WTC11 (cell line): ENCODE data around the gene KCTD21. TPM values are rescaled to one million over a fixed set of nuclear protein-coding genes. Genes with fewer than 3 reads are reported as not detected.

ENCODE experiments used
- ELF4 ChIP-seq: sonication (generic); formaldehyde crosslinking; IDR thresholded peaks from 2 replicates; pipeline ENCODE4 v1.8.1; 2022; ENCODE audit warnings: low read depth, mild to moderate bottlenecking, moderate library complexity, missing genetic modification reagents
- FOXK1 ChIP-seq: sonication (generic); formaldehyde crosslinking; IDR thresholded peaks from 2 replicates; pipeline ENCODE4 v1.8.0; 2022; ENCODE audit warnings: mild to moderate bottlenecking, moderate library complexity, missing genetic modification reagents
- IRF2 ChIP-seq: sonication (generic); formaldehyde crosslinking; IDR thresholded peaks from 2 replicates; pipeline ENCODE4 v1.8.0; 2022; ENCODE audit warnings: low read depth, missing genetic modification reagents, borderline replicate concordance
- NFATC4 ChIP-seq: fragments of 250-450 bp; sonication (Bioruptor Pico); IDR thresholded peaks from 2 replicates; pipeline ENCODE4 v1.9.0; 2021; ENCODE audit warnings: mild to moderate bottlenecking
- SMAD3 ChIP-seq: sonication (generic); formaldehyde crosslinking; IDR thresholded peaks from 2 replicates; pipeline ENCODE4 v1.8.0; 2022; ENCODE audit warnings: missing genetic modification reagents, mild to moderate bottlenecking, borderline replicate concordance
- TEAD4 ChIP-seq: sonication (generic); formaldehyde crosslinking; IDR thresholded peaks from 2 replicates; pipeline ENCODE4 v1.8.0; 2022; ENCODE audit warnings: mild to moderate bottlenecking, missing genetic modification reagents
- TP53 ChIP-seq: sonication (generic); formaldehyde crosslinking; IDR thresholded peaks from 2 replicates; pipeline ENCODE4 v1.8.1; 2023; ENCODE audit warnings: mild to moderate bottlenecking, missing genetic modification reagents
- ZNF121 ChIP-seq: sonication (generic); formaldehyde crosslinking; IDR thresholded peaks from 2 replicates; pipeline ENCODE4 v1.8.0; 2023; ENCODE audit warnings: missing genetic modification reagents
- ZNF232 ChIP-seq: sonication (generic); formaldehyde crosslinking; IDR thresholded peaks from 2 replicates; pipeline ENCODE4 v1.8.0; 2022; ENCODE audit warnings: mild to moderate bottlenecking, missing genetic modification reagents
- ZNF263 ChIP-seq: sonication (generic); formaldehyde crosslinking; IDR thresholded peaks from 2 replicates; pipeline ENCODE4 v1.8.1; 2022; ENCODE audit warnings: low read depth, mild to moderate bottlenecking, moderate library complexity, missing genetic modification reagents
- ZNF423 ChIP-seq: fragments of 250-450 bp; sonication (Bioruptor Pico); IDR thresholded peaks from 2 replicates; pipeline ENCODE4 v2.1.2; 2022; ENCODE audit warnings: mild to moderate bottlenecking, moderate library complexity
- total RNA-seq: library from RNA; stranded (reverse); gene quantifications from 3 replicates; pipeline ENCODE4 v1.2.3, GENCODE V29; 2021
- TF ChIP-seq, protein P1 (sequence below): sonication (generic); formaldehyde crosslinking; IDR thresholded peaks from 2 replicates; pipeline ENCODE4 v1.8.1; 2022; ENCODE audit warnings: missing genetic modification reagents, borderline replicate concordance
- TF ChIP-seq, protein P2 (sequence below): sonication (generic); formaldehyde crosslinking; conservative IDR thresholded peaks from 2 replicates; pipeline ENCODE4 v1.8.1; 2023; ENCODE audit warnings: mild to moderate bottlenecking, low read depth, missing genetic modification reagents, moderate library complexity
- TF ChIP-seq, protein P3 (sequence below): fragments of 250-450 bp; sonication (Bioruptor Pico); IDR thresholded peaks from 2 replicates; pipeline ENCODE4 v1.9.0; 2021; ENCODE audit warnings: moderate library complexity, mild to moderate bottlenecking, inconsistent platforms, borderline replicate concordance
- TF ChIP-seq, protein P4 (sequence below): sonication (generic); formaldehyde crosslinking; IDR thresholded peaks from 2 replicates; pipeline ENCODE4 v1.8.0; 2023; ENCODE audit warnings: missing genetic modification reagents
- TF ChIP-seq, protein P5 (sequence below): fragments of 250-450 bp; sonication (Bioruptor Pico); IDR thresholded peaks from 2 replicates; pipeline ENCODE4 v1.9.0; 2021; ENCODE audit warnings: mild to moderate bottlenecking
- TF ChIP-seq, protein P6 (sequence below): sonication (generic); formaldehyde crosslinking; IDR thresholded peaks from 2 replicates; pipeline ENCODE4 v1.8.0; 2022; ENCODE audit warnings: mild to moderate bottlenecking, missing genetic modification reagents
- TF ChIP-seq, protein P7 (sequence below): sonication (generic); formaldehyde crosslinking; IDR thresholded peaks from 2 replicates; pipeline ENCODE4 v1.8.1; 2022; ENCODE audit warnings: low read depth, mild to moderate bottlenecking, moderate library complexity, missing genetic modification reagents, borderline replicate concordance
- TF ChIP-seq, protein P8 (sequence below): sonication (generic); formaldehyde crosslinking; IDR thresholded peaks from 2 replicates; pipeline ENCODE4 v1.8.0; 2023; ENCODE audit warnings: mild to moderate bottlenecking, missing genetic modification reagents

Gene KCTD21
- total RNA-seq, 1 experiment from 2014 or later: 2.8 TPM

DNA sequence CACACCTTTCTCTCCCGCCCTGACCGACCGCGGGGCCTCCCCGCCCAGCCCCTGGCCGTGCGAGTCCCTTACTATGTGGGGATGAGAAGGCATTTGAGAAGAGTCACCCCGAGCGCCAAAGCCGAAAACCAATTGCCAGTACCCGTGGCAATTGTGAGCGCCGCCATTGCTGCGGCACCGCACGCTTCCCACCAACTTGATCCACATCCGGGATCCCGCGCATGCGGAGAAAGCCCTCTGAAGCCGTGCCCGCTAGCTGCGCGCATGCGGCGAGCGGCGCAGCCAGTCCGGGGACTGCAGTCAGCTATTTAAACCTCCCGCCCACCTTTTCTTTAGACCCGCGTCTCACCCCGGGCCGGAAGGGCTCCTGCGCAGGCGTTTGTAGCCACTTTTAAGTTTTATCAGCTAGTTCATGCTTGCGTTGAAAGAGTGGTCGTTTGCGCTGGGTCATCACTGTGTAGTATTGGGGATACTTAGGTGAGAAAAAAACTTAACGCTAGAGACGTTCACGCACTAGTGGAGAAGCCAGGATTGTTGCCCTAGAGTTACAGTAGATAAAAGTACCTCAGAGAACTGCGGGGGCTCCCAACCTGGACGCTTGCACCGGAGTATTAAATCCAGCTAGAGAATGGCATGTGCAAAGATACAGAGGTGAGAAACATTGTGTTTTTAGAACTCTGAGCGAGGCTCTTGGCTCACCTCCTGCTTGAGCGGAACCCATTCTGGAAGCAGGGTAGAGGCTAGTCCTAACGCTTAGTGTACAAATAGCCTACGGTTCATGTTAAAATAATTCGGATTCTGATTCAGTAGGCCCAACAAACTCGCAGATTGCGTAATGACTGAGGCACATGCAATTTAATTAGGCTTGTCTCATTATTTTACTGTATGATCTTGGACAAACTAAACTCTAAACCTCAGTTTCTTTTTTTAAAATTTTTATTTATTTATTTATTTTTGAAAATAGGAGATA, 48.7 kb downstream of the KCTD21 start, which contains the start of gene ALG8 (continued):
- TF ChIP-seq ZNF263 (CRISPR knock-in tag) (no peak), ELF4 (no peak), NFATC4 (CRISPR knock-in tag) (no peak), SMAD3 (0 out of 2 replicates have a peak, but pooled peaks have one; percentile 53), ZNF423 (CRISPR knock-in tag) (no peak), TEAD4 (CRISPR knock-in tag) (no peak), ZNF232 (CRISPR knock-in tag) (peak; percentile 79; the same call in 1 of the 2 replicates), FOXK1 (CRISPR knock-in tag) (peak; percentile 91), IRF2 (CRISPR knock-in tag) (no peak), ZNF121 (CRISPR knock-in tag) (no peak), TP53 (CRISPR knock-in tag) (peak; percentile 76)
- TF ChIP-seq, protein P1, sequence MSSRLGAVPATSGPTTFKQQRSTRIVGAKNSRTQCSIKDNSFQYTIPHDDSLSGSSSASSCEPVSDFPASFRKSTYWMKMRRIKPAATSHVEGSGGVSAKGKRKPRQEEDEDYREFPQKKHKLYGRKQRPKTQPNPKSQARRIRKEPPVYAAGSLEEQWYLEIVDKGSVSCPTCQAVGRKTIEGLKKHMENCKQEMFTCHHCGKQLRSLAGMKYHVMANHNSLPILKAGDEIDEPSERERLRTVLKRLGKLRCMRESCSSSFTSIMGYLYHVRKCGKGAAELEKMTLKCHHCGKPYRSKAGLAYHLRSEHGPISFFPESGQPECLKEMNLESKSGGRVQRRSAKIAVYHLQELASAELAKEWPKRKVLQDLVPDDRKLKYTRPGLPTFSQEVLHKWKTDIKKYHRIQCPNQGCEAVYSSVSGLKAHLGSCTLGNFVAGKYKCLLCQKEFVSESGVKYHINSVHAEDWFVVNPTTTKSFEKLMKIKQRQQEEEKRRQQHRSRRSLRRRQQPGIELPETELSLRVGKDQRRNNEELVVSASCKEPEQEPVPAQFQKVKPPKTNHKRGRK (CRISPR knock-in tag): 0 out of 2 replicates have a peak, but pooled peaks have one; percentile 8
- TF ChIP-seq, protein P2, sequence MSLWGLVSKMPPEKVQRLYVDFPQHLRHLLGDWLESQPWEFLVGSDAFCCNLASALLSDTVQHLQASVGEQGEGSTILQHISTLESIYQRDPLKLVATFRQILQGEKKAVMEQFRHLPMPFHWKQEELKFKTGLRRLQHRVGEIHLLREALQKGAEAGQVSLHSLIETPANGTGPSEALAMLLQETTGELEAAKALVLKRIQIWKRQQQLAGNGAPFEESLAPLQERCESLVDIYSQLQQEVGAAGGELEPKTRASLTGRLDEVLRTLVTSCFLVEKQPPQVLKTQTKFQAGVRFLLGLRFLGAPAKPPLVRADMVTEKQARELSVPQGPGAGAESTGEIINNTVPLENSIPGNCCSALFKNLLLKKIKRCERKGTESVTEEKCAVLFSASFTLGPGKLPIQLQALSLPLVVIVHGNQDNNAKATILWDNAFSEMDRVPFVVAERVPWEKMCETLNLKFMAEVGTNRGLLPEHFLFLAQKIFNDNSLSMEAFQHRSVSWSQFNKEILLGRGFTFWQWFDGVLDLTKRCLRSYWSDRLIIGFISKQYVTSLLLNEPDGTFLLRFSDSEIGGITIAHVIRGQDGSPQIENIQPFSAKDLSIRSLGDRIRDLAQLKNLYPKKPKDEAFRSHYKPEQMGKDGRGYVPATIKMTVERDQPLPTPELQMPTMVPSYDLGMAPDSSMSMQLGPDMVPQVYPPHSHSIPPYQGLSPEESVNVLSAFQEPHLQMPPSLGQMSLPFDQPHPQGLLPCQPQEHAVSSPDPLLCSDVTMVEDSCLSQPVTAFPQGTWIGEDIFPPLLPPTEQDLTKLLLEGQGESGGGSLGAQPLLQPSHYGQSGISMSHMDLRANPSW: no peak
- TF ChIP-seq, protein P3, sequence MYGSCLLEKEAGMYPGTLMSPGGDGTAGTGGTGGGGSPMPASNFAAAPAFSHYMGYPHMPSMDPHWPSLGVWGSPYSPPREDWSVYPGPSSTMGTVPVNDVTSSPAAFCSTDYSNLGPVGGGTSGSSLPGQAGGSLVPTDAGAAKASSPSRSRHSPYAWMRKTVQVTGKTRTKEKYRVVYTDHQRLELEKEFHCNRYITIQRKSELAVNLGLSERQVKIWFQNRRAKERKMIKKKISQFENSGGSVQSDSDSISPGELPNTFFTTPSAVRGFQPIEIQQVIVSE (CRISPR knock-in tag): no peak
- TF ChIP-seq, protein P4, sequence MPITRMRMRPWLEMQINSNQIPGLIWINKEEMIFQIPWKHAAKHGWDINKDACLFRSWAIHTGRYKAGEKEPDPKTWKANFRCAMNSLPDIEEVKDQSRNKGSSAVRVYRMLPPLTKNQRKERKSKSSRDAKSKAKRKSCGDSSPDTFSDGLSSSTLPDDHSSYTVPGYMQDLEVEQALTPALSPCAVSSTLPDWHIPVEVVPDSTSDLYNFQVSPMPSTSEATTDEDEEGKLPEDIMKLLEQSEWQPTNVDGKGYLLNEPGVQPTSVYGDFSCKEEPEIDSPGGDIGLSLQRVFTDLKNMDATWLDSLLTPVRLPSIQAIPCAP (CRISPR knock-in tag): peak; percentile 59; the same call in 1 of the 2 replicates
- TF ChIP-seq, protein P5, sequence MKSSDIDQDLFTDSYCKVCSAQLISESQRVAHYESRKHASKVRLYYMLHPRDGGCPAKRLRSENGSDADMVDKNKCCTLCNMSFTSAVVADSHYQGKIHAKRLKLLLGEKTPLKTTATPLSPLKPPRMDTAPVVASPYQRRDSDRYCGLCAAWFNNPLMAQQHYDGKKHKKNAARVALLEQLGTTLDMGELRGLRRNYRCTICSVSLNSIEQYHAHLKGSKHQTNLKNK: no peak
- TF ChIP-seq, protein P6, sequence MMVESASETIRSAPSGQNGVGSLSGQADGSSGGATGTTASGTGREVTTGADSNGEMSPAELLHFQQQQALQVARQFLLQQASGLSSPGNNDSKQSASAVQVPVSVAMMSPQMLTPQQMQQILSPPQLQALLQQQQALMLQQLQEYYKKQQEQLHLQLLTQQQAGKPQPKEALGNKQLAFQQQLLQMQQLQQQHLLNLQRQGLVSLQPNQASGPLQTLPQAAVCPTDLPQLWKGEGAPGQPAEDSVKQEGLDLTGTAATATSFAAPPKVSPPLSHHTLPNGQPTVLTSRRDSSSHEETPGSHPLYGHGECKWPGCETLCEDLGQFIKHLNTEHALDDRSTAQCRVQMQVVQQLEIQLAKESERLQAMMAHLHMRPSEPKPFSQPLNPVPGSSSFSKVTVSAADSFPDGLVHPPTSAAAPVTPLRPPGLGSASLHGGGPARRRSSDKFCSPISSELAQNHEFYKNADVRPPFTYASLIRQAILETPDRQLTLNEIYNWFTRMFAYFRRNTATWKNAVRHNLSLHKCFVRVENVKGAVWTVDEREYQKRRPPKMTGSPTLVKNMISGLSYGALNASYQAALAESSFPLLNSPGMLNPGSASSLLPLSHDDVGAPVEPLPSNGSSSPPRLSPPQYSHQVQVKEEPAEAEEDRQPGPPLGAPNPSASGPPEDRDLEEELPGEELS: peak; percentile 48; the same call in 1 of the 2 replicates
- TF ChIP-seq, protein P7, sequence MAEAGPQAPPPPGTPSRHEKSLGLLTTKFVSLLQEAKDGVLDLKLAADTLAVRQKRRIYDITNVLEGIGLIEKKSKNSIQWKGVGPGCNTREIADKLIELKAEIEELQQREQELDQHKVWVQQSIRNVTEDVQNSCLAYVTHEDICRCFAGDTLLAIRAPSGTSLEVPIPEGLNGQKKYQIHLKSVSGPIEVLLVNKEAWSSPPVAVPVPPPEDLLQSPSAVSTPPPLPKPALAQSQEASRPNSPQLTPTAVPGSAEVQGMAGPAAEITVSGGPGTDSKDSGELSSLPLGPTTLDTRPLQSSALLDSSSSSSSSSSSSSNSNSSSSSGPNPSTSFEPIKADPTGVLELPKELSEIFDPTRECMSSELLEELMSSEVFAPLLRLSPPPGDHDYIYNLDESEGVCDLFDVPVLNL: peak; percentile 92; the same call in 1 of the 2 replicates
- TF ChIP-seq, protein P8, sequence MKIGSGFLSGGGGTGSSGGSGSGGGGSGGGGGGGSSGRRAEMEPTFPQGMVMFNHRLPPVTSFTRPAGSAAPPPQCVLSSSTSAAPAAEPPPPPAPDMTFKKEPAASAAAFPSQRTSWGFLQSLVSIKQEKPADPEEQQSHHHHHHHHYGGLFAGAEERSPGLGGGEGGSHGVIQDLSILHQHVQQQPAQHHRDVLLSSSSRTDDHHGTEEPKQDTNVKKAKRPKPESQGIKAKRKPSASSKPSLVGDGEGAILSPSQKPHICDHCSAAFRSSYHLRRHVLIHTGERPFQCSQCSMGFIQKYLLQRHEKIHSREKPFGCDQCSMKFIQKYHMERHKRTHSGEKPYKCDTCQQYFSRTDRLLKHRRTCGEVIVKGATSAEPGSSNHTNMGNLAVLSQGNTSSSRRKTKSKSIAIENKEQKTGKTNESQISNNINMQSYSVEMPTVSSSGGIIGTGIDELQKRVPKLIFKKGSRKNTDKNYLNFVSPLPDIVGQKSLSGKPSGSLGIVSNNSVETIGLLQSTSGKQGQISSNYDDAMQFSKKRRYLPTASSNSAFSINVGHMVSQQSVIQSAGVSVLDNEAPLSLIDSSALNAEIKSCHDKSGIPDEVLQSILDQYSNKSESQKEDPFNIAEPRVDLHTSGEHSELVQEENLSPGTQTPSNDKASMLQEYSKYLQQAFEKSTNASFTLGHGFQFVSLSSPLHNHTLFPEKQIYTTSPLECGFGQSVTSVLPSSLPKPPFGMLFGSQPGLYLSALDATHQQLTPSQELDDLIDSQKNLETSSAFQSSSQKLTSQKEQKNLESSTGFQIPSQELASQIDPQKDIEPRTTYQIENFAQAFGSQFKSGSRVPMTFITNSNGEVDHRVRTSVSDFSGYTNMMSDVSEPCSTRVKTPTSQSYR (CRISPR knock-in tag): peak; percentile 51
